ENCODE data around the gene COX8A. TPM values are rescaled to one million over a fixed set of nuclear protein-coding genes. Genes with fewer than 3 reads are reported as not detected.

The COX8A gene
- total RNA-seq, 1 donor from 2014 or later = 288 TPM

GRCh38 chr11:64019106-64020037 lies 45.0 kb downstream of the COX8A start:
- DNase-seq (ENCODE audit: extremely low read depth, low read depth, low spot score) = no peak

DNA sequence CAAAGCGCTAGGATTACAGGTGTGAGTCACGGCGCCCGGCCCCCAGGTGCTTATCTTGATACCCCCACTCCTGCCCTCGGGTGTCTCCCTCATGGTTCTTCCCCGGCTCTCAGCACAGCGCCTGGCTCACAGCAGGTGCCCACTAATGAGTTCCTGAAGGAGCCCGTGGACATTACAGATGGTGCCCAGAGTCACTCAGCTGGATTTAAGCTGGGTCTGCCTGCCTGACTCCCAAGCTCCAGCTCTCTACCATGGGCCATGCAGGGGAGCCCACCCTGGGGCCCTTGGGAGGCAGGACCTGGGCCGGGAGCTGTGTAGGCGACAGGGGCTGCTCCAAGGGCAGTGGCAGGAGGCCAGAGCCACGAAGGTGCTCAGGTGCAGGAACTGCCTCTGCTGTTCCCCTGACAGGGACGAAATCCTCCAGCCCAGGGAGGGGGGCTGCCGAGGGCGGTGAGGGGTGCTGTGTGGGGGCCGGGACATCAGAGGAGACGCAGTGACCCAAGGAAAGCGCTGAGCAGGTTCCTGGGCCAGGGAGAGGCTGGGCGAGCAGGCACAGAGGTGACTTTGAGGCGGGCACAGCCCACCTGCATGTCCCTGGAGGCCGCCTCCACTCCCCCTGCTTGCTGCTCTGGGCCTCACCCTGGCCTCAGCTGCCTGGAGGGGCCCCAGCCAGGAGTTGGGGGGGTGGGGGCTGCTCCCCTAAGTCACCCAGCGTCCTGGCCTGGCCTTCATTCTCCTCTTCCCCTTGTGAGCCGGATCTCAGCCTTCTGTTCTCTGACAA lies 46.7 kb downstream of the COX8A start:
- no peak for DNase-seq (ENCODE audit: extremely low read depth, low read depth, low spot score)

DNA sequence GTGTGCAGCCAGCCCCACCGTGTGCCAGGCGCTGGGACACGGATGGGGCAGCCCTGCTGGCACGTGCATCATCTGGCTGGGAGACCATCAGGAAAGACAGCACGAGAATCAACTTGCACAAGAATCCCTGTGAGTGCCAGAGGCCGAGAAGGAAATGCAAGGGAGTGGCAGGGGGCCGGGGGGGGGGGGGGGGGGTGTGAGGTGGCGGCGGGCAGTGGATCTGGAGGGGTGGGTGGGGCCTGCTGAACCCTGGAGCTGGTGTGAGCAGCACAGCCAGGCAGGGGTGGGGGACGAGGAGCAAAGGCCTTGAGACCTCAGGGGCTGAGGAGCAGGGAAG lies 47.3 kb downstream of the COX8A start:
- no peak for DNase-seq (ENCODE audit: extremely low read depth, low read depth, low spot score)

DNA sequence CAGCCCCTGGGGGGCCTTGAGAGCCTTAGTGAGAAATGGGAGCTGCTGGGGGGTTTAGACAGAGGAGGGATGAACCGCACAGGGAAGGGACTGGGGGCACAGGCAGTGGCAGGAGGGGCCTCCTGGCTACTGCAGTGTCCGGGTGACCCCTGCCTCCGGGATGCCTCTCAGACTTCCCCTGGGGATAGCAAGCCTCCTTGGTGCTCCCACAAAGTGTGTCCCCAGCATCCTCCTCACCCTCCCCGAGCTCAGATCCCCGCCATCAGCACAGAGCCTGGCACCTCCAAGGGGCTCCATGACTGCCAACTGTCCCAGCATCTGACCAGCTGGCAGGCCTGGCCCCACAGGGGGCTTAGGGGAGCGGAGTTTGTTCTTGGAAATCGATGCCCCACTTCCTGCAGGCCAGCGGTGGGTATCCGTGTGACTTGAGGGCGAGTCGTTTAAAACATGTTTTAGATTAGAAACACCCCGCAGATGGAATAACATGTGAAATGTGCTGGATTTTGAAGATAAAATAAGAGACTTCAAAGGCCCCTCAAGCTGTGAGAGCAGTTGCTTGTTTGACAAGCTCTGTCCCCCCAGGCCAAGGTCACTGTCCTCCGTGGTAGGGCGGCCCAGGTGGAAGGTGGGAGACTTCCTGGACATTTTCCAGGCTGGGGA lies 47.8 kb downstream of the COX8A start:
- no peak for DNase-seq (ENCODE audit: extremely low read depth, low read depth, low spot score)

- no peak for DNase-seq (ENCODE audit: extremely low read depth, low read depth, low spot score)
Measured at GRCh38 chr11:64023712-64024710, 49.6 kb downstream of the COX8A start.

- no peak for DNase-seq (ENCODE audit: extremely low read depth, low read depth, low spot score)
Measured at GRCh38 chr11:64025205-64025604, 50.8 kb downstream of the COX8A start.

Other genes starting within 250 kb of the COX8A start
- 23.2 and 24.3 TPM in 2 replicates for gene ZFTA, start 205.8 kb upstream of the COX8A start, total RNA-seq
- 33.3 and 41.6 TPM in 2 replicates for gene SPINDOC, start 161.2 kb upstream of the COX8A start, total RNA-seq
- 26.4 and 34.9 TPM in 2 replicates for gene MARK2, start 135.5 kb upstream of the COX8A start, total RNA-seq
- 0.29 and 1.1 TPM in 2 replicates for gene RCOR2, start 57.5 kb upstream of the COX8A start, total RNA-seq
- gene NAA40, start 35.6 kb upstream of the COX8A start, total RNA-seq = 18.9 and 20.8 TPM in 2 replicates
- 97.1 and 117 TPM in 2 replicates for gene OTUB1, start 11.8 kb downstream of the COX8A start, total RNA-seq
- not detected in 2 replicates for gene FLRT1, start 61.3 kb downstream of the COX8A start, total RNA-seq
- 22.1 and 26.0 TPM in 2 replicates for gene MACROD1, start 191.5 kb downstream of the COX8A start, total RNA-seq
- gene STIP1, start 211.6 kb downstream of the COX8A start, total RNA-seq = 199 and 219 TPM in 2 replicates
- 31.7 and 38.9 TPM in 2 replicates for gene FERMT3, start 232.1 kb downstream of the COX8A start, total RNA-seq

Measured in glomerular endothelial cell (primary cell).